ENCODE measurements around the gene SEC23A. TPM values are rescaled to one million over a fixed set of nuclear protein-coding genes. Genes with fewer than 3 reads are reported as not detected.
A peak's percentile ranks its signal among the peaks of the same experiment; 100 is the strongest.
"Not testable (repeated sequence)": the region's sequence is repeated elsewhere in the genome, so short reads cannot be mapped to it uniquely, and the experiment has no call there.

Gene SEC23A
- total RNA-seq, 3 donors from 2014 or later (not counting 1 experiment from before 2014, with no cell fraction given): 61.3 to 75.5 (median 67.8) TPM

- H3K27ac Mint-ChIP-seq: no peak overlapping the region
- peaks cover 0 to 5% of the 10 kb centered on the region in 2 donors for H3K4me1 Mint-ChIP-seq
- H3K9me3 Mint-ChIP-seq: peaks cover 0 to 2% of the 10 kb centered on the region in 2 donors
- Histone ChIP-seq H3K27me3 (ENCODE audit: control insufficient read depth, insufficient read depth, low read length) (no peaks in the 10 kb centered on the region), H3K27ac (ENCODE audit: low read length) (no peak overlapping the region), H3K4me1 (ENCODE audit: control insufficient read depth, insufficient read depth, low read length) (no peaks in the 10 kb centered on the region), H3K4me3 (ENCODE audit: low read length) (no peak overlapping the region), H3K36me3 (ENCODE audit: control insufficient read depth, insufficient read depth, low read length) (peaks cover 72% of the 10 kb centered on the region), H3K9me3 (ENCODE audit: control insufficient read depth, insufficient read depth, low read length) (peaks cover 16% of the 10 kb centered on the region)
- no peak overlapping the region for H3K4me3 Mint-ChIP-seq
- intact Hi-C loops (cut with micrococcal nuclease): no loop called here
- DNase-seq: no peak
- TF ChIP-seq CTCF (IDR thresholded peaks at IDR 0.05): no peak
- peaks cover 42% of the 10 kb centered on the region for H3K36me3 Mint-ChIP-seq
- no peaks in the 10 kb centered on the region for H3K27me3 Mint-ChIP-seq (ENCODE audit: low read depth in 2 of 2)
- no CpG with 5 or more reads among the region's 4 CpGs for WGBS (ENCODE audit: insufficient coverage)
- ATAC-seq: no peak
These were observed 42.1 kb downstream of the SEC23A start for GRCh38 chr14:39060818-39061437.

- H3K9me3 ChIP-seq (ENCODE audit: control insufficient read depth, insufficient read depth, low read length): peaks cover 27% of the 10 kb centered on the region
- WGBS (ENCODE audit: insufficient coverage): 98% methylated on average over 9 of the region's 10 CpGs
- Mint-ChIP-seq H3K4me1 (no peaks in the 10 kb centered on the region), H3K27me3 (ENCODE audit: low read depth in 2 of 2) (no peaks in the 10 kb centered on the region), H3K4me3 (no peak overlapping the region), H3K9me3 (peaks cover 0 to 2% of the 10 kb centered on the region in 2 donors), H3K27ac (no peak overlapping the region), H3K36me3 (peaks cover 34% of the 10 kb centered on the region)
- intact Hi-C loops (cut with micrococcal nuclease): no loop called here
- H3K27ac ChIP-seq (ENCODE audit: low read length): no peak overlapping the region
- no peaks in the 10 kb centered on the region for H3K4me1 ChIP-seq (ENCODE audit: control insufficient read depth, insufficient read depth, low read length)
- peaks cover 70% of the 10 kb centered on the region for H3K36me3 ChIP-seq (ENCODE audit: control insufficient read depth, insufficient read depth, low read length)
- peak in 1 of 2 donors; percentile 5 for DNase-seq
- no peaks in the 10 kb centered on the region for H3K27me3 ChIP-seq (ENCODE audit: control insufficient read depth, insufficient read depth, low read length)
- no peak for TF ChIP-seq CTCF (IDR thresholded peaks at IDR 0.05)
- no peak overlapping the region for H3K4me3 ChIP-seq (ENCODE audit: low read length)
- ATAC-seq: no peak
These were observed 47.1 kb downstream of the SEC23A start for GRCh38 chr14:39055786-39056474.

GRCh38 chr14:39052869-39053454 is 50.1 kb downstream of the SEC23A start:
- H3K4me3 ChIP-seq (ENCODE audit: low read length); DNase-seq; H3K27me3 Mint-ChIP-seq (ENCODE audit: low read depth in 2 of 2); ATAC-seq; H3K4me3 Mint-ChIP-seq; H3K27ac ChIP-seq (ENCODE audit: low read length); H3K4me1 Mint-ChIP-seq; intact Hi-C loops (cut with micrococcal nuclease); H3K27me3 ChIP-seq (ENCODE audit: control insufficient read depth, insufficient read depth, low read length); H3K9me3 Mint-ChIP-seq; H3K4me1 ChIP-seq (ENCODE audit: control insufficient read depth, insufficient read depth, low read length); H3K27ac Mint-ChIP-seq: not testable (repeated sequence)
- Histone ChIP-seq H3K9me3 (ENCODE audit: control insufficient read depth, insufficient read depth, low read length) (peaks cover 27% of the 10 kb centered on the region), H3K36me3 (ENCODE audit: control insufficient read depth, insufficient read depth, low read length) (peaks cover 66% of the 10 kb centered on the region)
- peaks cover 32% of the 10 kb centered on the region for H3K36me3 Mint-ChIP-seq
- 97% methylated on average over 4 of the region's 5 CpGs for WGBS (ENCODE audit: insufficient coverage)

GRCh38 chr14:39050389-39050788 is 52.6 kb downstream of the SEC23A start:
- ATAC-seq: no peak
- H3K27me3 ChIP-seq (ENCODE audit: control insufficient read depth, insufficient read depth, low read length): no peaks in the 10 kb centered on the region
- Mint-ChIP-seq H3K27me3 (ENCODE audit: low read depth in 2 of 2) (no peaks in the 10 kb centered on the region), H3K4me1 (no peaks in the 10 kb centered on the region), H3K4me3 (no peak overlapping the region), H3K36me3 (peaks cover 48% of the 10 kb centered on the region), H3K27ac (no peak overlapping the region), H3K9me3 (no peaks in the 10 kb centered on the region)
- H3K9me3 ChIP-seq (ENCODE audit: control insufficient read depth, insufficient read depth, low read length): peaks cover 5% of the 10 kb centered on the region
- peaks cover 69% of the 10 kb centered on the region for H3K36me3 ChIP-seq (ENCODE audit: control insufficient read depth, insufficient read depth, low read length)
- TF ChIP-seq CTCF (IDR thresholded peaks at IDR 0.05): no peak
- no peaks in the 10 kb centered on the region for H3K4me1 ChIP-seq (ENCODE audit: control insufficient read depth, insufficient read depth, low read length)
- intact Hi-C loops (cut with micrococcal nuclease): no loop called here
- WGBS (ENCODE audit: insufficient coverage): 93% methylated on average over 2 of the region's 2 CpGs
- no peak overlapping the region for H3K27ac ChIP-seq (ENCODE audit: low read length)
- H3K4me3 ChIP-seq (ENCODE audit: low read length): no peak overlapping the region
- no peak for DNase-seq

- peaks cover 29% of the 10 kb centered on the region for H3K36me3 Mint-ChIP-seq
- H3K27ac Mint-ChIP-seq: not testable (repeated sequence)
These were observed 57.1 kb downstream of the SEC23A start for GRCh38 chr14:39045889-39046288.

More at GRCh38 chr14:39045889-39046288, 57.1 kb downstream of the SEC23A start:
- WGBS (ENCODE audit: insufficient coverage): 91% methylated on average over 6 of the region's 6 CpGs
- H3K9me3 ChIP-seq (ENCODE audit: control insufficient read depth, insufficient read depth, low read length); ATAC-seq; H3K27me3 ChIP-seq (ENCODE audit: control insufficient read depth, insufficient read depth, low read length); H3K27ac ChIP-seq (ENCODE audit: low read length); H3K4me1 ChIP-seq (ENCODE audit: control insufficient read depth, insufficient read depth, low read length); H3K4me3 ChIP-seq (ENCODE audit: low read length); H3K27me3 Mint-ChIP-seq (ENCODE audit: low read depth in 2 of 2); intact Hi-C loops (cut with micrococcal nuclease); H3K4me3 Mint-ChIP-seq; DNase-seq; H3K9me3 Mint-ChIP-seq; H3K4me1 Mint-ChIP-seq: not testable (repeated sequence)
- H3K36me3 ChIP-seq (ENCODE audit: control insufficient read depth, insufficient read depth, low read length): peaks cover 59% of the 10 kb centered on the region

All from natural killer cell (primary cell).